Right hindlimb (tissue), 1 donor: ENCODE results near the gene FBXW7.
"Not testable (repeated sequence)": the region's sequence is repeated elsewhere in the genome, so short reads cannot be mapped to it uniquely, and the experiment has no call there.

Source experiments
- DNase-seq: peaks from one replicate; pipeline ENCODE4 v3.0.0-alpha.2; 2018

Gene FBXW7

GRCh38 chr4:152535903-152536544 is at the start of gene FBXW7:
Gene FBXW7 (minus strand): TSS chr4:152536092. CDS start chr4:152411803, 124,289 bp downstream.
- DNase-seq = peak; percentile 100

- no peak for DNase-seq
Measured at GRCh38 chr4:152585023-152585441, 49.1 kb upstream of the FBXW7 start.

- no peak for DNase-seq
Measured at GRCh38 chr4:152581536-152582160, 45.8 kb upstream of the FBXW7 start.

GRCh38 chr4:152579916-152580315 is 44.0 kb upstream of the FBXW7 start:
- no peak for DNase-seq

GRCh38 chr4:152579107-152579764 is 43.3 kb upstream of the FBXW7 start:
- no peak for DNase-seq

- no peak for DNase-seq
Measured at GRCh38 chr4:152578670-152579069, 42.8 kb upstream of the FBXW7 start.

GRCh38 chr4:152577708-152578396 is 42.0 kb upstream of the FBXW7 start:
- no peak for DNase-seq

- no peak for DNase-seq
Measured at GRCh38 chr4:152575533-152575932, 39.6 kb upstream of the FBXW7 start.

GRCh38 chr4:152573861-152574260 is 38.0 kb upstream of the FBXW7 start:
- DNase-seq = no peak

GRCh38 chr4:152572417-152573086 is 36.7 kb upstream of the FBXW7 start:
- no peak for DNase-seq

- no peak for DNase-seq
Measured at GRCh38 chr4:152571770-152572169, 35.9 kb upstream of the FBXW7 start.

- no peak for DNase-seq
Measured at GRCh38 chr4:152571296-152571695, 35.4 kb upstream of the FBXW7 start.

GRCh38 chr4:152565333-152565732 is 29.4 kb upstream of the FBXW7 start:
- DNase-seq = no peak

GRCh38 chr4:152564336-152564735 is 28.4 kb upstream of the FBXW7 start:
- DNase-seq = no peak

- no peak for DNase-seq
Measured at GRCh38 chr4:152563209-152563608, 27.3 kb upstream of the FBXW7 start.

- no peak for DNase-seq
Measured at GRCh38 chr4:152559641-152560040, 23.7 kb upstream of the FBXW7 start.

GRCh38 chr4:152558396-152558795 is 22.5 kb upstream of the FBXW7 start:
- DNase-seq = no peak

GRCh38 chr4:152556834-152557233 is 20.9 kb upstream of the FBXW7 start:
- DNase-seq = no peak

- DNase-seq = no peak
Measured at GRCh38 chr4:152556283-152556682, 20.4 kb upstream of the FBXW7 start.

- DNase-seq = no peak
Measured at GRCh38 chr4:152554742-152555141, 18.9 kb upstream of the FBXW7 start.

- not testable (repeated sequence) for DNase-seq
Measured at GRCh38 chr4:152550687-152551086, 14.8 kb upstream of the FBXW7 start.

- DNase-seq = no peak
Measured at GRCh38 chr4:152545088-152545487, 9.2 kb upstream of the FBXW7 start.

- DNase-seq = not testable (repeated sequence)
Measured at GRCh38 chr4:152544533-152544932, 8.6 kb upstream of the FBXW7 start.
